IMR-90 (cell line): ENCODE results near the gene TFEB. TPM values are rescaled to one million over a fixed set of nuclear protein-coding genes. Genes with fewer than 3 reads are reported as not detected.

ENCODE experiments used
- ATAC-seq: fragments of 200-7000 bp; cut with Tn5 transposase; 2 replicates; pipeline ENCODE4 v1.9.1; 2020; ENCODE audit warnings: low read depth, mild to moderate bottlenecking, moderate library complexity
- BruUV-seq: library from RNA; stranded (reverse); fragments of 400-500 nt; replicated peaks from 2 replicates; lab custom pipeline; 2021; lab: Mats Ljungman, UMichigan
- CTCF ChIA-PET: fragments of 300-600 bp; formaldehyde crosslinking; extraction: SDS; loops from one replicate; lab custom pipeline; 2021; ENCODE audit warnings: antibody characterized with exemption; lab: Yijun Ruan, JAX
- POLR2A ChIA-PET: fragments of 300-600 bp; sonication (Branson Sonifier 250); formaldehyde crosslinking; loops from one replicate; lab custom pipeline; 2022; ENCODE audit warnings: antibody characterized with exemption; ENCODE audit not compliant: unreplicated experiment; lab: Charles Lee
- DNase-seq: peaks from one replicate; pipeline ENCODE4 v3.0.0; 2013
- H2AFZ ChIP-seq: replicated peaks from 2 replicates; pipeline ENCODE3; 2013; ENCODE audit warnings: low read length, mild to moderate bottlenecking; ENCODE audit not compliant: poor library complexity
- H2AK5ac ChIP-seq: 2 replicates; pipeline ENCODE4 v1.6.1; 2013; ENCODE audit warnings: low read depth, low read length, inconsistent platforms
- H2AK9ac ChIP-seq: replicated peaks from 2 replicates; pipeline ENCODE3; 2013; ENCODE audit warnings: mild to moderate bottlenecking, low read depth, low read length, moderate library complexity; ENCODE audit not compliant: poor library complexity
- H2BK120ac ChIP-seq: 2 replicates; pipeline ENCODE4 v1.6.1; 2013; ENCODE audit warnings: low read depth, low read length, inconsistent platforms
- H2BK15ac ChIP-seq: 3 replicates; pipeline ENCODE4 v1.6.1; 2013; ENCODE audit warnings: low read depth, low read length, inconsistent platforms
- H2BK20ac ChIP-seq: 2 replicates; pipeline ENCODE4 v1.6.1; 2013; ENCODE audit warnings: low read depth, mild to moderate bottlenecking, inconsistent platforms, low read length, moderate library complexity
- H2BK5ac ChIP-seq: 2 replicates; pipeline ENCODE4 v1.6.1; 2013; ENCODE audit warnings: mild to moderate bottlenecking, low read depth, low read length, inconsistent platforms; ENCODE audit not compliant: poor library complexity, severe bottlenecking
- H3K14ac ChIP-seq: replicated peaks from 2 replicates; pipeline ENCODE4 v1.6.1; 2013; ENCODE audit warnings: low read depth, low read length, inconsistent platforms
- H3K18ac ChIP-seq: 2 replicates; pipeline ENCODE4 v1.6.1; 2013; ENCODE audit warnings: low read depth, low read length, control low read depth
- H3K23ac ChIP-seq: 2 replicates; pipeline ENCODE4 v1.6.1; 2013; ENCODE audit warnings: low read depth, low read length, inconsistent platforms
- H3K27ac ChIP-seq: 2 replicates; pipeline ENCODE4 v1.5.1; 2013; ENCODE audit warnings: mild to moderate bottlenecking, control low read depth, low read length; ENCODE audit not compliant: insufficient read depth
- H3K27me3 ChIP-seq: 2 replicates; pipeline ENCODE4 v1.6.1; 2013; ENCODE audit warnings: low read length; ENCODE audit not compliant: control insufficient read depth, insufficient read depth
- H3K36me3 ChIP-seq: 2 replicates; pipeline ENCODE4 v1.6.1; 2013; ENCODE audit warnings: low read length, mixed read lengths; ENCODE audit not compliant: control insufficient read depth, insufficient read depth
- H3K4ac ChIP-seq: 2 replicates; pipeline ENCODE4 v1.6.1; 2013; ENCODE audit warnings: low read depth, low read length, inconsistent platforms
- H3K4me1 ChIP-seq: 2 replicates; pipeline ENCODE4 v1.6.1; 2013; ENCODE audit warnings: low read length, mixed read lengths; ENCODE audit not compliant: control insufficient read depth, insufficient read depth
- H3K4me2 ChIP-seq: 2 replicates; pipeline ENCODE4 v1.6.1; 2013; ENCODE audit warnings: low read depth, mild to moderate bottlenecking, control low read depth, low read length, moderate library complexity
- H3K4me3 ChIP-seq: 2 replicates; pipeline ENCODE4 v1.5.1; 2013; ENCODE audit warnings: low read depth, mild to moderate bottlenecking, control low read depth, low read length, moderate library complexity; ENCODE audit not compliant: insufficient read depth
- H3K56ac ChIP-seq: 2 replicates; pipeline ENCODE4 v1.6.1; 2013; ENCODE audit warnings: low read length, inconsistent platforms; ENCODE audit not compliant: insufficient read depth; ENCODE audit errors: extremely low read depth
- H3K79me1 ChIP-seq, 2 experiments: 2 replicates each; pipeline ENCODE4 v1.6.1; 2013; ENCODE audit warnings: low read length in 2 of 2, inconsistent platforms in 1 of 2, low read depth in 1 of 2
- H3K9ac ChIP-seq: 2 replicates; pipeline ENCODE4 v1.6.1; 2013; ENCODE audit warnings: low read depth, low read length, control low read depth
- H3K9me1 ChIP-seq: 2 replicates; pipeline ENCODE4 v1.6.1; 2013; ENCODE audit warnings: low read length, inconsistent platforms; ENCODE audit not compliant: insufficient read depth
- H3K9me3 ChIP-seq: 2 replicates; pipeline ENCODE4 v1.6.1; 2013; ENCODE audit warnings: low read length; ENCODE audit not compliant: control insufficient read depth, insufficient read depth
- H4K20me1 ChIP-seq: 2 replicates; pipeline ENCODE4 v1.6.1; 2013; ENCODE audit warnings: low read length, inconsistent platforms; ENCODE audit not compliant: insufficient read depth
- H4K5ac ChIP-seq: 2 replicates; pipeline ENCODE4 v1.6.1; 2013; ENCODE audit warnings: mild to moderate bottlenecking, low read depth, low read length, control low read depth
- H4K8ac ChIP-seq, 2 experiments: 2 replicates each; pipeline ENCODE4 v1.6.1; 2013; ENCODE audit warnings: low read depth in 2 of 2, low read length in 2 of 2, control low read depth in 1 of 2, inconsistent platforms in 1 of 2
- H4K91ac ChIP-seq: 2 replicates; pipeline ENCODE4 v1.6.1; 2013; ENCODE audit warnings: low read depth, low read length, inconsistent platforms; ENCODE audit not compliant: insufficient read depth
- CTCF ChIP-seq: conservative IDR thresholded peaks from 2 replicates; pipeline ENCODE4 v1.5.1; 2012; ENCODE audit warnings: mild to moderate bottlenecking, low read depth, low read length, improper control_type of control experiment
- MAZ ChIP-seq: IDR thresholded peaks from 2 replicates; pipeline ENCODE4 v1.6.1; 2012; ENCODE audit warnings: low read depth, mild to moderate bottlenecking, low read length, improper control_type of control experiment, moderate library complexity, borderline replicate concordance
- MXI1 ChIP-seq: IDR thresholded peaks from 2 replicates; pipeline ENCODE4 v1.6.1; 2012; ENCODE audit warnings: low read depth, mild to moderate bottlenecking, low read length, moderate library complexity, borderline replicate concordance
- RAD21 ChIP-seq: IDR thresholded peaks from 2 replicates; pipeline ENCODE4 v1.6.1; 2012; ENCODE audit warnings: low read length, improper control_type of control experiment
- RCOR1 ChIP-seq: IDR thresholded peaks from 2 replicates; pipeline ENCODE4 v1.6.1; 2012; ENCODE audit warnings: mild to moderate bottlenecking, low read length, improper control_type of control experiment; ENCODE audit not compliant: insufficient replicate concordance
- WGBS, 2 experiments: methylation state at CpG; one replicate each; pipeline versions ENCODE4 v1.1.5 to v1.1.7; 2013; ENCODE audit warnings: missing lambda C conversion rate in 2 of 2; ENCODE audit not compliant: insufficient read length in 1 of 2; ENCODE audit errors: extremely low coverage in 2 of 2; 5-methylcytosine and 5-hydroxymethylcytosine counted together
- dilution Hi-C: fragments of 300-500 bp; cut with HindIII; formaldehyde crosslinking; loops from one replicate; pipeline ENCODE4 v1.14.3; 2018; ENCODE audit warnings: low sequenced_read_pairs; ENCODE audit not compliant: unreplicated experiment
- in situ Hi-C: fragments of 300-500 bp; cut with MboI; formaldehyde crosslinking; loops from 3 replicates; pipeline ENCODE4 v1.14.3; 2019; ENCODE audit warnings: low sequenced_read_pairs, inconsistent platforms, mixed read lengths
- intact Hi-C: fragments of 100-400 bp; cut with micrococcal nuclease; formaldehyde crosslinking; loops from 2 replicates; pipeline ENCODE4 v1.10.0; 2022
- polyA plus RNA-seq, 3 experiments: library from polyadenylated mRNA; depleted of rRNA; stranded (reverse); fragments of >200 nt; gene quantifications; 2 replicates each; pipeline ENCODE4 v1.2.3, GENCODE V29; 2012; ENCODE audit warnings: low replicate concordance in 1 of 3
- total RNA-seq: library from RNA; depleted of rRNA; stranded (reverse); fragments of >200 nt; gene quantifications from 2 replicates; pipeline ENCODE4 v1.2.3, GENCODE V29; 2012
- TF ChIP-seq, protein P1 (sequence below): fragments of 150-350 bp; IDR thresholded peaks from 2 replicates; pipeline ENCODE4 v1.6.1; 2016; ENCODE audit warnings: low read depth, mild to moderate bottlenecking, low read length, moderate library complexity, borderline replicate concordance

Gene TFEB
- total and polyA plus RNA-seq, 2 of the 4 experiments (the other 2 are of a cell fraction) = 4.5 to 4.9 TPM

GRCh38 chr6:41653691-41654090 is 81.7 kb downstream of the TFEB start:
- Histone ChIP-seq H2BK15ac (no peak overlapping the region), H3K79me1 (no peaks in the 10 kb centered on the region), H2AFZ (no peak overlapping the region), H3K18ac (no peak overlapping the region), H2BK20ac (no peak overlapping the region), H3K4me1 (peaks cover 7% of the 10 kb centered on the region; the same call in 1 of the 2 replicates), H3K9me3 (no peaks in the 10 kb centered on the region), H3K27me3 (peaks cover 42% of the 10 kb centered on the region), H3K27ac (no peak overlapping the region), H3K14ac (no peak overlapping the region), H2BK5ac (no peak overlapping the region), H3K4me2 (no peak overlapping the region), H3K36me3 (no peaks in the 10 kb centered on the region), H4K5ac (no peak overlapping the region), H3K9ac (no peak overlapping the region), H3K4me3 (no peak overlapping the region), H4K8ac (no peak overlapping the region), H3K4ac (no peak overlapping the region), H2AK5ac (no peak overlapping the region), H3K56ac (no peak overlapping the region), H3K9me1 (no peaks in the 10 kb centered on the region), H2BK120ac (no peak overlapping the region), H4K20me1 (no peaks in the 10 kb centered on the region), H4K91ac (no peak overlapping the region), H3K23ac (no peak overlapping the region), H2AK9ac (no peak overlapping the region)
- WGBS, 2 experiments = 0% methylated on average over 1 of the region's 5 CpGs; no CpG with 5 or more reads in 1 of the 2 experiments
- TF ChIP-seq RAD21 (no peak), MXI1 (no peak), MAZ (no peak), RCOR1 (no peak), CTCF (no peak)
- TF ChIP-seq, protein P1, sequence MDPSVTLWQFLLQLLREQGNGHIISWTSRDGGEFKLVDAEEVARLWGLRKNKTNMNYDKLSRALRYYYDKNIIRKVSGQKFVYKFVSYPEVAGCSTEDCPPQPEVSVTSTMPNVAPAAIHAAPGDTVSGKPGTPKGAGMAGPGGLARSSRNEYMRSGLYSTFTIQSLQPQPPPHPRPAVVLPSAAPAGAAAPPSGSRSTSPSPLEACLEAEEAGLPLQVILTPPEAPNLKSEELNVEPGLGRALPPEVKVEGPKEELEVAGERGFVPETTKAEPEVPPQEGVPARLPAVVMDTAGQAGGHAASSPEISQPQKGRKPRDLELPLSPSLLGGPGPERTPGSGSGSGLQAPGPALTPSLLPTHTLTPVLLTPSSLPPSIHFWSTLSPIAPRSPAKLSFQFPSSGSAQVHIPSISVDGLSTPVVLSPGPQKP = no peak
- no peak for DNase-seq
- intact Hi-C loops (no loop called here), in situ Hi-C loops (no loop called here), dilution Hi-C loops (no loop called here)
- POLR2A ChIA-PET = no interaction called here
- CTCF ChIA-PET = no interaction called here
- BruUV-seq = no TSS peak
- ATAC-seq = no peak
